ENCODE results near the gene BLCAP. TPM values are rescaled to one million over a fixed set of nuclear protein-coding genes. Genes with fewer than 3 reads are reported as not detected.
"Not testable (repeated sequence)": the region's sequence is repeated elsewhere in the genome, so short reads cannot be mapped to it uniquely, and the experiment has no call there.

BLCAP gene
- total RNA-seq, 2 donors from 2014 or later, result 28.4 to 42.0 TPM

GRCh38 chr20:37556538-37556937 is 28.9 kb upstream of the BLCAP start:
- ATAC-seq (ENCODE audit: insufficient number of reproducible peaks, low FRiP score, low read depth) (no peak), DNase-seq (ENCODE audit: low spot score) (no peak)
- no peaks in the 10 kb centered on the region for H3K4me1 ChIP-seq (ENCODE audit: control insufficient read depth in 1 of 2, low read depth in 2 of 2)
- H3K27me3 ChIP-seq (replicated peaks; ENCODE audit: insufficient read depth), result no peaks in the 10 kb centered on the region
- TF ChIP-seq CTCF (IDR thresholded peaks at IDR 0.05), result no peak
- no peaks in the 10 kb centered on the region for H3K9me3 ChIP-seq
- H3K36me3 ChIP-seq, result no peaks in the 10 kb centered on the region
- H3K4me3 ChIP-seq, result no peak overlapping the region
- H3K27ac ChIP-seq, result no peak overlapping the region

- not testable (repeated sequence) for ATAC-seq (ENCODE audit: insufficient number of reproducible peaks, low FRiP score, low read depth)
These were observed 27.1 kb upstream of the BLCAP start for GRCh38 chr20:37554721-37555298.

GRCh38 chr20:37552415-37552814 is 24.7 kb upstream of the BLCAP start:
- ATAC-seq (ENCODE audit: insufficient number of reproducible peaks, low FRiP score, low read depth) (no peak), DNase-seq (ENCODE audit: low spot score) (no peak)
- no peaks in the 10 kb centered on the region for H3K27me3 ChIP-seq (replicated peaks; ENCODE audit: insufficient read depth)
- no peaks in the 10 kb centered on the region for H3K4me1 ChIP-seq (ENCODE audit: control insufficient read depth in 1 of 2, low read depth in 2 of 2)
- no peaks in the 10 kb centered on the region for H3K9me3 ChIP-seq
- H3K27ac ChIP-seq, result no peak overlapping the region
- TF ChIP-seq CTCF (IDR thresholded peaks at IDR 0.05), result no peak
- H3K4me3 ChIP-seq, result no peak overlapping the region
- no peaks in the 10 kb centered on the region for H3K36me3 ChIP-seq

More at GRCh38 chr20:37554721-37555298, 27.1 kb upstream of the BLCAP start:
- not testable (repeated sequence) for H3K4me3 ChIP-seq; DNase-seq (ENCODE audit: low spot score); H3K36me3 ChIP-seq; H3K9me3 ChIP-seq; H3K27ac ChIP-seq; H3K4me1 ChIP-seq (ENCODE audit: control insufficient read depth in 1 of 2, low read depth in 2 of 2); H3K27me3 ChIP-seq (replicated peaks; ENCODE audit: insufficient read depth)

GRCh38 chr20:37551660-37552059 is 24.0 kb upstream of the BLCAP start:
- not testable (repeated sequence) for H3K36me3 ChIP-seq; H3K9me3 ChIP-seq; H3K4me3 ChIP-seq; H3K27ac ChIP-seq; H3K4me1 ChIP-seq (ENCODE audit: control insufficient read depth in 1 of 2, low read depth in 2 of 2); H3K27me3 ChIP-seq (replicated peaks; ENCODE audit: insufficient read depth); DNase-seq (ENCODE audit: low spot score); ATAC-seq (ENCODE audit: insufficient number of reproducible peaks, low FRiP score, low read depth)

- not testable (repeated sequence) for H3K27me3 ChIP-seq (replicated peaks; ENCODE audit: insufficient read depth); H3K4me3 ChIP-seq; ATAC-seq (ENCODE audit: insufficient number of reproducible peaks, low FRiP score, low read depth); H3K9me3 ChIP-seq; DNase-seq (ENCODE audit: low spot score); H3K4me1 ChIP-seq (ENCODE audit: control insufficient read depth in 1 of 2, low read depth in 2 of 2); H3K36me3 ChIP-seq; H3K27ac ChIP-seq
These were observed 22.6 kb upstream of the BLCAP start for GRCh38 chr20:37550101-37550920.

- Histone ChIP-seq H3K27me3 (replicated peaks; ENCODE audit: insufficient read depth) (no peaks in the 10 kb centered on the region), H3K36me3 (no peaks in the 10 kb centered on the region), H3K9me3 (no peaks in the 10 kb centered on the region), H3K27ac (no peak overlapping the region), H3K4me3 (no peak overlapping the region), H3K4me1 (ENCODE audit: control insufficient read depth in 1 of 2, low read depth in 2 of 2) (no peaks in the 10 kb centered on the region)
- DNase-seq (ENCODE audit: low spot score) (no peak), ATAC-seq (ENCODE audit: insufficient number of reproducible peaks, low FRiP score, low read depth) (no peak)
- TF ChIP-seq CTCF (IDR thresholded peaks at IDR 0.05), result no peak
These were observed 20.2 kb upstream of the BLCAP start for GRCh38 chr20:37547912-37548311.
